CD4-positive, alpha-beta T cell treated with Interleukin-10 for 1 hour (primary cell): ENCODE results near the gene RYR3.

Source experiments
- DNase-seq: peaks from one replicate; pipeline ENCODE4 v3.0.0-alpha.2; 2020

RYR3 gene

GRCh38 chr15:33730815-33731214 lies 420.0 kb downstream of the RYR3 start:
- no peak for DNase-seq

GRCh38 chr15:33735143-33735542 lies 424.4 kb downstream of the RYR3 start:
- no peak for DNase-seq

- peak; percentile 10 for DNase-seq
Observed at GRCh38 chr15:33735637-33736247, 425.0 kb downstream of the RYR3 start.

- peak; percentile 19 for DNase-seq
Observed at GRCh38 chr15:33737687-33738601, 427.2 kb downstream of the RYR3 start.

- no peak for DNase-seq
Observed at GRCh38 chr15:33738941-33739664, 428.3 kb downstream of the RYR3 start.

- DNase-seq, result no peak
Observed at GRCh38 chr15:33742306-33742705, 431.5 kb downstream of the RYR3 start.

- no peak for DNase-seq
Observed at GRCh38 chr15:33742800-33743199, 432.0 kb downstream of the RYR3 start.

GRCh38 chr15:33746203-33746602 lies 435.4 kb downstream of the RYR3 start:
- no peak for DNase-seq

GRCh38 chr15:33753012-33753411 lies 442.2 kb downstream of the RYR3 start:
- no peak for DNase-seq

GRCh38 chr15:33754242-33754641 lies 443.5 kb downstream of the RYR3 start:
- no peak for DNase-seq

GRCh38 chr15:33756961-33757360 lies 446.2 kb downstream of the RYR3 start:
- DNase-seq, result no peak

- no peak for DNase-seq
Observed at GRCh38 chr15:33757516-33758232, 446.9 kb downstream of the RYR3 start.

- DNase-seq, result no peak
Observed at GRCh38 chr15:33766389-33766788, 455.6 kb downstream of the RYR3 start.

- DNase-seq, result no peak
Observed at GRCh38 chr15:33768670-33769190, 458.0 kb downstream of the RYR3 start.

GRCh38 chr15:33773969-33774368 lies 463.2 kb downstream of the RYR3 start:
- DNase-seq, result no peak

- no peak for DNase-seq
Observed at GRCh38 chr15:33778852-33779251, 468.1 kb downstream of the RYR3 start.

- no peak for DNase-seq
Observed at GRCh38 chr15:33780011-33780768, 469.4 kb downstream of the RYR3 start.

GRCh38 chr15:33782966-33783365 lies 472.2 kb downstream of the RYR3 start:
- no peak for DNase-seq

GRCh38 chr15:33785366-33785765 lies 474.6 kb downstream of the RYR3 start:
- DNase-seq, result no peak

- DNase-seq, result no peak
Observed at GRCh38 chr15:33788906-33789540, 478.3 kb downstream of the RYR3 start.

GRCh38 chr15:33794453-33794852 lies 483.7 kb downstream of the RYR3 start:
- DNase-seq, result no peak
